Measurements from ENCODE around the gene CISD2.
"Not testable (repeated sequence)": the region's sequence is repeated elsewhere in the genome, so short reads cannot be mapped to it uniquely, and the experiment has no call there.

The CISD2 gene

GRCh38 chr4:102868153-102868780 is 525 bp upstream of the CISD2 start:
- Mint-ChIP-seq H3K4me3 (peak overlapping the region; percentile 90), H3K9me3 (ENCODE audit: low read depth) (no peaks in the 10 kb centered on the region), H3K27ac (peak overlapping the region; percentile 96), H3K27me3 (no peaks in the 10 kb centered on the region), H3K4me1 (ENCODE audit: low read depth) (peaks cover 71% of the 10 kb centered on the region), H3K36me3 (peaks cover 11% of the 10 kb centered on the region)

DNA sequence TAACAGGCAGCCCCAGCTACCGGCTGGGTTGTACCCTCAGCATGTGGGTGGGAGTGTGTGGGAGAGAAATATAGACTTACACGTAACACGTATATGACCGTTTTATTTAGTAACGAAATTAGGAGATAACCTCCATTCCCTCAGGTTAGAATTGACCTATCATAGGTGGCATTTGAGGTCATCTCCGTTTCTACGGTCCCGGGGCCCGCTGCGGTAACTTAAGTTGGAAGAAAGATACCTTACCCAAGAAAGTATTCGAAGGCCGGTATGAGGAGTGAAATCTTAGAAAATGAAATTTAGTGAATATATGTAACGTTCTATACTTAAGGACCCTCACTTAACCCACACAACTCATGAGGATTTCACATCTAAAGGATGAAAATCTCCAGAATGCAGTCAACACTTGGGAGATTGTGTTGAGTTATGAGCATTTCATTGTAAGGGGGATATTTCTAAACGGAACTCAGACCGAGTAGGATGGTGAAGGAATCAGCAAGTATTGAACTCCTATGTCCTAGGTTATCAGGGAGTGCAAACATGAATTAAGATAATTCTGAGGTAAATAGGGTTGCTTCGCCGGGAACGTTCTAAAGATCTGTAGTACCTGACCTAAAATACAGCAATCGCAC is 891 bp downstream of the CISD2 start:
- Mint-ChIP-seq H3K4me3 (peak overlapping the region; percentile 90), H3K27ac (peak overlapping the region; percentile 98), H3K9me3 (ENCODE audit: low read depth) (no peaks in the 10 kb centered on the region), H3K4me1 (ENCODE audit: low read depth) (peaks cover 67% of the 10 kb centered on the region), H3K27me3 (no peaks in the 10 kb centered on the region), H3K36me3 (peaks cover 13% of the 10 kb centered on the region)

GRCh38 chr4:102871772-102872171 is 3.0 kb downstream of the CISD2 start:
- Mint-ChIP-seq H3K27me3 (no peaks in the 10 kb centered on the region), H3K36me3 (peaks cover 17% of the 10 kb centered on the region), H3K27ac (peak overlapping the region; percentile 22), H3K9me3 (ENCODE audit: low read depth) (no peaks in the 10 kb centered on the region), H3K4me3 (no peak overlapping the region), H3K4me1 (ENCODE audit: low read depth) (peaks cover 51% of the 10 kb centered on the region)

DNA sequence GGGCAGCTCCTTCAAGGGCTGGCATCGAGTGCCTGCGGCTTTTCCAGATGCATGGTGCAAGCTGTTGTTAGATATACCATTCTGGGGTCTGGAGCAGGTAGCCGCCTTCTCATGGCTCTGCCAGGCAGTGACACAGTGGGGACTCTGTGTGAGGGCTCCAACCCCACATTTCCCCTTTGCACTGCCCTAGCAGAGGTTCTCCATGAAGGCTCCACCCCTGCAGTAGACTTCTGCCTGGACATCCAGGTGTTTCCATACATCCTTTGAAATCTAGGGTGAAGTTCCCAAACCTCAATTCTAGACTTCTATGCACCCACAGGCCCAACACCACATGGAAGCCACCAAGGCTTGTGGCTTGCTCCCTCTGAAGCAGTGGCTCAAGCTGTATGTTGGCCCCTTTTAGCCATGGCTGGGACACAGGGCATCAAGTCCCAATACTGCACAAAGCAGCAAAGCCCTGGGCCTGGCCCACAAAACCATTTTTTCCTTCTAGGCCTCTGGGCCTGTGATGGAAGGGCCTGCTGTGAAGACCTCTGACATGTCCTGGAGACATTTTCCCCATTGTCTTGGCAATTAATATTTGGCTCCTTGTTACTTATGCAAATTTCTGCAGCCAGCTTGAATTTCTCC is 8.8 kb downstream of the CISD2 start:
- not testable (repeated sequence) for H3K4me3 Mint-ChIP-seq; H3K9me3 Mint-ChIP-seq (ENCODE audit: low read depth); H3K27ac Mint-ChIP-seq; H3K27me3 Mint-ChIP-seq
- Mint-ChIP-seq H3K36me3 (peaks cover 24% of the 10 kb centered on the region), H3K4me1 (ENCODE audit: low read depth) (peaks cover 19% of the 10 kb centered on the region)

- not testable (repeated sequence) for H3K27me3 Mint-ChIP-seq; H3K27ac Mint-ChIP-seq; H3K9me3 Mint-ChIP-seq (ENCODE audit: low read depth); H3K4me3 Mint-ChIP-seq
- Mint-ChIP-seq H3K36me3 (peaks cover 24% of the 10 kb centered on the region), H3K4me1 (ENCODE audit: low read depth) (peaks cover 18% of the 10 kb centered on the region)
These were observed 9.6 kb downstream of the CISD2 start for GRCh38 chr4:102878349-102878748.

DNA sequence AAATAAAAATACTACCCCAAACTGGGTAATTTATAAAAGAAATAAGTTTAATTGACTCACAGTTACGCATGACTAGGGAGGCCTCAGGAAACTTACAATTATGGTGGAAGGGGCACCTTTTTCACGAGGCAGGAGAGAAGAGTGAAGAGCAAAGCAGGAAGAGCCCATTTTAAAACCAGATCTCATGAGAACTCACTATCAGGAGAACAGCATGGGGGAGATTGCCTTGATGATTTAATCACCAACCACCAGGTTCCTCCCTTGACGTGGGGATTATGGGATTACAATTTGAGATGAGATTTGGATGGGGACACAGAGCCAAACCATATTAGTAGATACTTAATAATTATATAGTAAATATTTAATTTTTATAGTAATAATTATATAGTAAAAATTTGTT is 10.1 kb downstream of the CISD2 start:
- Mint-ChIP-seq H3K36me3 (peaks cover 22% of the 10 kb centered on the region), H3K4me3 (no peak overlapping the region), H3K27ac (no peak overlapping the region), H3K4me1 (ENCODE audit: low read depth) (peaks cover 19% of the 10 kb centered on the region), H3K9me3 (ENCODE audit: low read depth) (no peaks in the 10 kb centered on the region), H3K27me3 (no peaks in the 10 kb centered on the region)

- Mint-ChIP-seq H3K4me3 (no peak overlapping the region), H3K27ac (no peak overlapping the region), H3K9me3 (ENCODE audit: low read depth) (no peaks in the 10 kb centered on the region), H3K27me3 (no peaks in the 10 kb centered on the region), H3K4me1 (ENCODE audit: low read depth) (peaks cover 12% of the 10 kb centered on the region), H3K36me3 (peaks cover 19% of the 10 kb centered on the region)
These were observed 12.6 kb downstream of the CISD2 start for GRCh38 chr4:102881343-102881742.

DNA sequence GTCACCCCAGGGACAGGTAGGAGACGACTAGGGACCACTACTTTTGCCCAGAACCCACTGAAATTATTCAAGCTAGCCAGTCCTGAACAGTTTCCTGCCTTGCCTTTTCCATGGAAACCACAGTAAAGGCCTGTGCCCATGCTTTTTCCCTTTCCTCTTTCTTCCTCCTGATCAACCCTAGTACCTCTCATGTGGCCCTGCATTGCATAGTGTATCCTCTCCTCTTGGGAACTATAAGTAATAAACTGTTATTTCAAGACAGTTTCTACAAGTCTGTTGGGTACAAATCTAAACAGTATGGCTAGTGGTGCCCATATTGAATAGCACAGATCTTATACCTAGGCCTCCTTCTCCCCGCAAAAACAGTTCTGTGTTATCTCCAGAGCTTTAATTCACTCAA is 14.5 kb downstream of the CISD2 start:
- Mint-ChIP-seq H3K4me1 (ENCODE audit: low read depth) (peaks cover 12% of the 10 kb centered on the region), H3K36me3 (peaks cover 15% of the 10 kb centered on the region), H3K4me3 (no peak overlapping the region), H3K27me3 (no peaks in the 10 kb centered on the region), H3K9me3 (ENCODE audit: low read depth) (no peaks in the 10 kb centered on the region), H3K27ac (no peak overlapping the region)

- H3K9me3 Mint-ChIP-seq (ENCODE audit: low read depth); H3K27ac Mint-ChIP-seq; H3K36me3 Mint-ChIP-seq; H3K27me3 Mint-ChIP-seq; H3K4me3 Mint-ChIP-seq: not testable (repeated sequence)
- H3K4me1 Mint-ChIP-seq (ENCODE audit: low read depth), result peaks cover 13% of the 10 kb centered on the region
These were observed 19.8 kb downstream of the CISD2 start for GRCh38 chr4:102888570-102888969.

- peaks cover 13% of the 10 kb centered on the region for H3K4me1 Mint-ChIP-seq (ENCODE audit: low read depth)
- not testable (repeated sequence) for H3K4me3 Mint-ChIP-seq; H3K36me3 Mint-ChIP-seq; H3K27me3 Mint-ChIP-seq; H3K9me3 Mint-ChIP-seq (ENCODE audit: low read depth); H3K27ac Mint-ChIP-seq
These were observed 21.1 kb downstream of the CISD2 start for GRCh38 chr4:102889866-102890265.

DNA sequence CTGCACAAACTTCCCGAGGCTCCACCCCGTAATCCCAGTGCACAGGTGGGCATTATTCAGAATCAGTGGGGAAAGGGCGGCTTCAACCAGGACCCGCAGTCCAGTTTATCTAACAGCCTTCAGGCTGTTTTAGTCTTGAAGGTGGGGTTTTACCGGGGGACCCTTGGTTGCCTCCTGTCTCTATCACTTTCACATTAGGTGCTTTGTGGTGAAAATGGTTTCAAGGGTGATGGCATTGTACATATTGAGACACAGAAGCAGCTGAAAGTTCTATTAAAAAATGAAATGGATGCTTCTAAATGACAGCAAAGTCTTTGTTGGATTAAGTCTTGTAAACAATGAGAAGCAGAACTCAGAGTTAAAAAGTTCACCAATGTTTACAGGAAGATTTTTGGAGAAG is 27.8 kb downstream of the CISD2 start:
- not testable (repeated sequence) for H3K27ac Mint-ChIP-seq; H3K4me3 Mint-ChIP-seq; H3K9me3 Mint-ChIP-seq (ENCODE audit: low read depth); H3K36me3 Mint-ChIP-seq; H3K4me1 Mint-ChIP-seq (ENCODE audit: low read depth); H3K27me3 Mint-ChIP-seq

DNA sequence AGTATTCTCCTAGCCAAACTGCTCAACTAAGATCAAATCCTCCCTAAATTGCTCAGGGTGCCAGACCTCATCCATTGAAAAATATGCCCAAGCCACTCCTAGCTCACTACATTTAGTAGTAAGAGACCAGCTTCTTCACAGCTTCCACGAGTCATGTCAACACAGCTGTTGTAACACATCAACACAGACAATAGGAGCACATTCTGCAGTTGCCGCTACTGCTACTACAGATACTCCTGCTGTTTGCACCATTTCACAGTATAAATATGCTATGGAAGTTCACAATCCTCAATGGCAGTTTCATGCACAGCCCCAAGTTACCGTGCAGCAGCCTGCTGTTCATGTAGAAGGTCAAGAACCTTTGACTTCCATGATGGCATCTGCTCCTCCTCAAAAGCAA is 28.8 kb downstream of the CISD2 start:
- H3K4me3 Mint-ChIP-seq; H3K27me3 Mint-ChIP-seq; H3K36me3 Mint-ChIP-seq; H3K27ac Mint-ChIP-seq; H3K4me1 Mint-ChIP-seq (ENCODE audit: low read depth); H3K9me3 Mint-ChIP-seq (ENCODE audit: low read depth): not testable (repeated sequence)

- H3K27ac Mint-ChIP-seq, result no peak overlapping the region
- no peaks in the 10 kb centered on the region for H3K4me1 Mint-ChIP-seq (ENCODE audit: low read depth)
- peaks cover 2% of the 10 kb centered on the region for H3K36me3 Mint-ChIP-seq
- no peak overlapping the region for H3K4me3 Mint-ChIP-seq
- H3K9me3 Mint-ChIP-seq (ENCODE audit: low read depth), result no peaks in the 10 kb centered on the region
- no peaks in the 10 kb centered on the region for H3K27me3 Mint-ChIP-seq
These were observed 33.0 kb downstream of the CISD2 start for GRCh38 chr4:102901804-102902203.

GRCh38 chr4:102918859-102919258 is 50.1 kb downstream of the CISD2 start:
- Mint-ChIP-seq H3K9me3 (ENCODE audit: low read depth) (peaks cover 27% of the 10 kb centered on the region), H3K27ac (no peak overlapping the region), H3K36me3 (peaks cover 46% of the 10 kb centered on the region), H3K4me1 (ENCODE audit: low read depth) (no peaks in the 10 kb centered on the region), H3K27me3 (no peaks in the 10 kb centered on the region), H3K4me3 (no peak overlapping the region)

- H3K4me1 Mint-ChIP-seq (ENCODE audit: low read depth); H3K27me3 Mint-ChIP-seq; H3K27ac Mint-ChIP-seq; H3K4me3 Mint-ChIP-seq: not testable (repeated sequence)
- peaks cover 39% of the 10 kb centered on the region for H3K36me3 Mint-ChIP-seq
- peaks cover 22% of the 10 kb centered on the region for H3K9me3 Mint-ChIP-seq (ENCODE audit: low read depth)
These were observed 50.9 kb downstream of the CISD2 start for GRCh38 chr4:102919697-102920096.

DNA sequence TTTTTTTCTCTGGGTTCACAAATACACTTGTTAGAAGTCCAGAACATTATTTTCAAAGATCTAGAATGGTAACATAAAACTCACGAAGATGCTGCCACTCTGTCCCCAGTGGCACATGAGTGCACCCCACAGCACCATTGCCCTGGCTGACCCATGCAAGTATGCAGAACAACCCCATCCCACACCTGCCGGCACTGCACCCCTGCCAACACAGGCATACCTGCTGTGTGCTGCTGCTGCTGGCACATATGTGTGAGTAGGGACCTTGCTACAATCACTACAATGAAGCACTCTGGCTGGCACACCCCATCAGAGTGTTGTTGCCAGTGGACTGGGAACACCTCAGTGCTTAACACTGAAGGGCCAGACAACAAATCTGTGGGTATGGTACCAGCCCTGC is 66.9 kb downstream of the CISD2 start:
- Mint-ChIP-seq H3K4me3 (no peak overlapping the region), H3K36me3 (peaks cover 20% of the 10 kb centered on the region), H3K4me1 (ENCODE audit: low read depth) (no peaks in the 10 kb centered on the region), H3K27ac (no peak overlapping the region), H3K9me3 (ENCODE audit: low read depth) (no peaks in the 10 kb centered on the region), H3K27me3 (no peaks in the 10 kb centered on the region)

Data from activated naive CD8-positive, alpha-beta T cell (primary cell).